Esophagus squamous epithelium (tissue), 4 donors: Measurements from ENCODE around the gene DTWD2.

Experiments
- CTCF ChIP-seq, 6 experiments: fragments of 450-650 bp in 4 of 6; fragments of 200-600 bp in 2 of 6; sonication (generic) in 2 of 6; IDR thresholded peaks; one replicate each; pipeline ENCODE4 v1.5.1; 2016 to 2019; ENCODE audit warnings: antibody characterized with exemption in 6 of 6, mild to moderate bottlenecking in 4 of 6, moderate library complexity in 4 of 6
- POLR2A ChIP-seq, 4 donors: fragments of 450-650 bp; IDR thresholded peaks; one replicate each; pipeline ENCODE4 v1.6.1; 2017; ENCODE audit warnings: antibody characterized with exemption in 4 of 4, mild to moderate bottlenecking in 4 of 4, moderate library complexity in 3 of 4

GRCh38 chr5:118968925-118969375, 19.4 kb downstream of the DTWD2 start:
- TF ChIP-seq CTCF (IDR thresholded peaks at IDR 0.05) = no peak
- no peak for TF ChIP-seq POLR2A (IDR thresholded peaks at IDR 0.05)
